C4-2B (cell line): ENCODE results near the gene RIPOR3.

Experiments
- CTCF ChIP-seq: fragments of 450-650 bp; conservative IDR thresholded peaks from 2 replicates; pipeline ENCODE4 v1.5.1; 2017; ENCODE audit warnings: mild to moderate bottlenecking
- ZFX ChIP-seq: fragments of 450-650 bp; IDR thresholded peaks from 2 replicates; pipeline ENCODE4 v1.6.1; 2017

GRCh38 chr20:50596694-50597021 lies 94.7 kb downstream of the RIPOR3 start:
- no peak for TF ChIP-seq CTCF
- no peak for TF ChIP-seq ZFX
